Hematopoietic multipotent progenitor cell treated with erythropoietin and hydrocortisone succinate and interleukin-3 and kit ligand, for 6 days (in vitro differentiated cells): ENCODE measurements around the gene ARHGAP35.

Source experiments
- DNase-seq: peaks from one replicate; pipeline ENCODE4 v3.0.0-alpha.2; 2015

ARHGAP35 gene

GRCh38 chr19:46904114-46905060 is 43.6 kb downstream of the ARHGAP35 start:
- DNase-seq = no peak

- no peak for DNase-seq
Observed at GRCh38 chr19:46906221-46906620, 45.4 kb downstream of the ARHGAP35 start.

GRCh38 chr19:46907880-46908279 is 47.1 kb downstream of the ARHGAP35 start:
- DNase-seq = no peak

DNA sequence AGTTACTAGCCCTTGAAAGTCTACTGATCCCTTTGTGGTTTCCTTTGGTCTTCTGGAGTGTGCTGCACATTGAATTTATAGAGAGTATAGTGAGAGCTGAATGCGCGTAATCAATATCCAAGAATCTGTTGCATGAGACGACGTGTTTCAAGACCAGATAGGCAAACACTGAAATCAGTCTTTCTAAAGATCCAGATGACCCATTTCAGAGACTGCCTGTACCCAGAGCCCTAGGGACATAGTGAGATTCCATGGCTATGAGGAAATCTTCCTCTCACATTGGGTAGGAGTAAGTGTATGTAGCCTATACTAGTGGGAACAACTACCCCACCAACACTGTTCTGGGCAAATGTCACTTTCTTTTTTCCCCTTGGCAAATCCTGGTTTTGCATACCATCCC is 48.6 kb downstream of the ARHGAP35 start:
- DNase-seq = no peak
